Ishikawa (cell line): Measurements from ENCODE around the gene CYP17A1.

ENCODE experiments used
- EGR1 ChIP-seq: IDR thresholded peaks from 2 replicates; pipeline ENCODE4 v1.6.1; 2012
- MAX ChIP-seq: IDR thresholded peaks from 2 replicates; pipeline ENCODE4 v1.6.1; 2012
- NFIC ChIP-seq: IDR thresholded peaks from 2 replicates; pipeline ENCODE4 v1.6.1; 2012
- RAD21 ChIP-seq: IDR thresholded peaks from 2 replicates; pipeline ENCODE4 v1.6.1; 2012; ENCODE audit warnings: low read depth
- REST ChIP-seq: IDR thresholded peaks from 2 replicates; pipeline ENCODE4 v1.6.1; 2012; ENCODE audit warnings: low read depth, mild to moderate bottlenecking
- TAF1 ChIP-seq: IDR thresholded peaks from 2 replicates; pipeline ENCODE4 v1.6.1; 2012; ENCODE audit warnings: low read depth, mild to moderate bottlenecking

GRCh38 chr10:102869258-102870198 is 32.3 kb upstream of the CYP17A1 start, which contains the start of gene AS3MT:
- peak; percentile 61 for TF ChIP-seq MAX
- no peak for TF ChIP-seq NFIC
- TF ChIP-seq RAD21: no peak
- TF ChIP-seq REST: no peak
- no peak for TF ChIP-seq EGR1
- TF ChIP-seq TAF1: no peak
